HG03045 (cell line): Measurements from ENCODE around the gene PITPNB.

Experiments
- ATAC-seq: cut with Tn5 transposase; IDR thresholded peaks from one replicate; pipeline ENCODE4 v1.9.1; 2021; ENCODE audit warnings: mild to moderate bottlenecking, moderate library complexity; ENCODE audit not compliant: unreplicated experiment

PITPNB gene

GRCh38 chr22:27919222-27919941 is at the start of gene PITPNB:
PITPNB (minus strand) TSS chr22:27919256; CDS start chr22:27919191, 65 bp downstream.
- peak; percentile 81 for ATAC-seq

GRCh38 chr22:27966168-27967064 is 47.4 kb upstream of the PITPNB start:
- ATAC-seq: no peak

- no peak for ATAC-seq
Measured at GRCh38 chr22:27962268-27963044, 43.4 kb upstream of the PITPNB start.

DNA sequence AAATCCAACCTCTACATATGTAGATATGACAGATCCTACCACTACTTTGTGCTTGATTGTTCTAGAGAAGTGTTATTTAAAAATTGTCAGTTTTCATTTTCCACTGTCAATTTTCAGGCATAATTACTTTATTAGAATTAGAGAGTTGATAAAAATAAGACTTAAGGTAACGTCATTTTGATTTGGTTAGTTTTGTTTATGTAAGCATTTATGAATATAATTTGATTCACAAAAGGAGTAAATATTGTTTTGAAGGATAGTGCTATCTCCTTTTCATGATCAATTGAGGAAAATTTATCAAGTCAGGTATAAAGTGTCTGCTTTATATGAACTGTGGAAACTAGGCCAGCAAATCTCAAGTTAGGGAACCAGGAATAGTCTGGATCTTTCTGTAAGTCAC is 42.6 kb upstream of the PITPNB start:
- ATAC-seq: no peak

DNA sequence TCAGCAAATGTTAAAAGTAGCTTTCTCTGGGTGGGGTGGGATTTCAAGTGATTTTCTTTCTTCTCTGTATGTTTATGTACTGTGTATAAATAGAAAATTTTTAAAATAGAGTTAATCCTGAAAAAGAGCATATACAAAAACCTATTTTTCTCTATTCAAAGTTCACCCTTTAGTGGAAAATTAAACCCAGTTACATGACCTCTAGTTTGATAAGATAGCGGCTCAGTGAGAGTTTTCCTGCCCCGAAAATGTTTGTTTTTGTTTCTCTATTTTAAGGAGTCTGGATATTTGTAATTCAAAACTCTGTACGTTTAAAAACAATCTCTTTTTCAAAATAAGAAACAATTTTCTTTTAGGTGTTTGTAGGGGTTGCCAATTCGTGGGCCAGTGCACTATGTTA is 42.1 kb upstream of the PITPNB start:
- no peak for ATAC-seq

DNA sequence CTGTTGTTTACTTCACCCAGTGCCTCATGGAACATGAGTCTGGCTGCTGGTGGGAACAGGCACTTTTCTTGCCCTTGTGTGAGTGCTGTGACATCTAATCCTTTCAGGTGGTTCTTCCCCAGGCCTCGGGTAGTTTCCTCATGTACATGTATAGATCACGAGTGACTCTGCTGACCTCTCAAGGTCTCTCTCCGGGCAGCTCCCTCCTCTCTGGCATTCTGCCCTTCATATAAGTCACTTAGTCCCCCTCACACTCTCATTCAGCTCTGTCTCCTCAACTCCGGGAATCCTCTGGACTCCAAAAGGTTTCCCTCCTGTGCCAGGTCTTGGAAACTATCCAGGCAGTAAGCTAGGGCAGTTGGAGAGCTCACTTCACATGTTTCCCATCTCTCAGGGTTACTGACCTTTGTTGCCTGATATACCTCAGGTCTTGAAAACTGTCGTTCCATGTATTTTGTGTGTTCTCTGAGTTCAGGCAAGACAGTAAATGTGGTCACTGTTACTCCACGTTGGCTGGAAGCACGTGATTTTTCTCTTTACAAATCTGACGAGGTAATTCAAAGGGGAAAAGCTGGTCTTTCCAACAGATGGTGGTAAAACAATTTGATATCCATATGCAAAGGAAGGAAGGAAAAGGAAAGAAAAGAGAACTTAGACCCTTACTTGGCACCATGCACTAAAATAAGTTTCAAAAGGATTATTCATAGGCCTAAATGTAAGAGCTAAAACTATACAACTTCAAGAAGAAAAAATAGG is 40.5 kb upstream of the PITPNB start:
- no peak for ATAC-seq

- no peak for ATAC-seq
Measured at GRCh38 chr22:27952779-27953178, 33.7 kb upstream of the PITPNB start.

- ATAC-seq: no peak
Measured at GRCh38 chr22:27952091-27952490, 33.0 kb upstream of the PITPNB start.

- ATAC-seq: no peak
Measured at GRCh38 chr22:27949421-27949820, 30.4 kb upstream of the PITPNB start.

- no peak for ATAC-seq
Measured at GRCh38 chr22:27948569-27948968, 29.5 kb upstream of the PITPNB start.

- ATAC-seq: no peak
Measured at GRCh38 chr22:27947448-27947847, 28.4 kb upstream of the PITPNB start.

- ATAC-seq: no peak
Measured at GRCh38 chr22:27941143-27941542, 22.1 kb upstream of the PITPNB start.

DNA sequence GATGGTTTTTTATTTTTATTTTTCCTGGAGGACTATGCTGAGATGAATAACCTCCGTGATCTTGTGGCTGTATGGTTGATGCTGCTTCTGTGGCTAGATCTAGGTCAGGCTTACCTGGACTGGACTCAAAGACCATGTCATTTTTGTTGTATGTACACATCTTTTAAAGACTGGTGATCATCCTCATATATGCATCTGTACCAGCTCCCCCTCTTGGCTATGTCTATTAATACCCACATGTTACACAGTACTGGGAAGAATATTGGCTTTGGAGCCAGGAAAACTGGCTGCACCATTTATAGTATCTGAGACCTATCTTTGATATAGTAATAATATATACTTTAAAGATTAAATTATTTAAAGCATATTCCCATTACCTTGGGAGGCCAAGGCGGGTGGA is 18.4 kb upstream of the PITPNB start:
- no peak for ATAC-seq

DNA sequence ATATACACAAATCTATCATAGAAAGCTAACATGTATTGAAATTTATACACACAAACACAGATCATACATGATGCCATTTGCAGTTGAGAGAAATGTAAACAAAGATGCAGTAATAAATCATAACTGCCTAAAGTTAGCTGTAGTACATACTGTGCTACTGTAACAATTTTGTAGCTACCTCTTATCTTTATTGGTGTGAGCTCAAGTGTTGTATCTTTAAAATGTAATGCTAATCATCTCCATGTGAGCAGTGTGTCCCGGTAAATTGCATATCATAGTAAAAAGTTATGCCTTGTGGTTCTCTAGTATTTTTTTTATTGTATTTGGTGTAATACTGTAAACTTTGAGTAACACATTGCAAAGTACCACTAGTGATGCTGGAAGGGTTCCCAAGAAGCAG is 16.8 kb upstream of the PITPNB start:
- no peak for ATAC-seq

DNA sequence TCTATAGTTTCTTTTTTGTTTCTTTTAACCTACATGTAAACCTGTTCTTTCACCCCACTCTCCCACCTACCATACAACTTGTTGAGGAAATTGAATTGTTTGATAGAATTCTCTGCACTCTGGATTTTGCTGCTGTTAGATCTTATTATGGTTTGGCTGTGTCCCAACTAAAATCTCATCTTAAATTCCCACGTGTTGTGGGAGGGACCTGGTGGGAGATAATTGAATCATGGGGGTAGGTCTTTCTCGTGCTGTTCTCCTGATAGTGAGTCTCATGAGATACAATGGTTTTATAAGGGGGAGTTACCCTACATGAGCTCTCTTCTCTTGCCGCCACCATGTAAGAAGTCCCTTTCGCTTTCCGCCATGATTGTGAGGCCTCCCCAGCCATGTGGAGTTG is 15.0 kb upstream of the PITPNB start:
- no peak for ATAC-seq

GRCh38 chr22:27933186-27933983 is 14.3 kb upstream of the PITPNB start:
- no peak for ATAC-seq

- ATAC-seq: no peak
Measured at GRCh38 chr22:27930331-27931060, 11.4 kb upstream of the PITPNB start.

DNA sequence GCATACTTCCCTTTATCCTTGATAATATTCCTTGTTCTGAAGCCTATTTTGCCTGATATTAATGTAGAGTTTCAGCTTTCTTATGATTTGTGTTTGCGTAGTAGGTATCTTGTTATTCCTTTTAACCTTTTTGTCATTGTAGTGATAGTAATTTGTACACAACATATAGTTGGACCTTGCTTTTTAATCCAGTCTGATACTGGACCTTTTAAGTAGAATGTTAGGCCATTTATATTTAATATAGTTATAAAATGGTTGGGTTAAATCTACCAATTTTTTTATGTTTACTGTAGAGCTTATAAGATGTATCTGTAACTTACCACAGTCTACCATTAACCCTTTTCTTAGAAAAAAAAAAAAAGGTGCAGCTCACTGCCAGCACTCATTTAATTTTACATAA is 8.6 kb upstream of the PITPNB start:
- no peak for ATAC-seq

GRCh38 chr22:27925331-27925730 is 6.3 kb upstream of the PITPNB start:
- no peak for ATAC-seq
